Suprapubic skin (tissue), 4 donors: ENCODE data around the gene LGALS7B. TPM values are rescaled to one million over a fixed set of nuclear protein-coding genes. Genes with fewer than 3 reads are reported as not detected.
"Not testable (repeated sequence)": the region's sequence is repeated elsewhere in the genome, so short reads cannot be mapped to it uniquely, and the experiment has no call there.

Experiments used
- DNase-seq, 2 donors: peaks; one replicate each; pipeline ENCODE4 v3.0.0-alpha.2; 2019; ENCODE audit warnings: low spot score in 2 of 2
- H3K27ac ChIP-seq: fragments of 200-600 bp; sonication (generic); one replicate; pipeline ENCODE4 v1.5.1; 2019
- H3K27me3 ChIP-seq: fragments of 200-600 bp; sonication (generic); one replicate; pipeline ENCODE4 v1.5.1; 2019
- H3K36me3 ChIP-seq: fragments of 200-600 bp; sonication (generic); one replicate; pipeline ENCODE4 v1.5.1; 2019
- H3K4me1 ChIP-seq: fragments of 200-600 bp; sonication (generic); one replicate; pipeline ENCODE4 v1.5.1; 2019
- H3K4me3 ChIP-seq: fragments of 200-600 bp; sonication (generic); one replicate; pipeline ENCODE4 v1.5.1; 2019; ENCODE audit warnings: mild to moderate bottlenecking
- H3K9me3 ChIP-seq: fragments of 200-600 bp; sonication (generic); one replicate; pipeline ENCODE4 v1.5.1; 2019
- CTCF ChIP-seq, 2 donors: fragments of 200-600 bp in 1 of 2; fragments of 450-650 bp in 1 of 2; sonication (generic) in 1 of 2; IDR thresholded peaks; one replicate each; pipeline ENCODE4 v1.5.1; 2016 to 2019; ENCODE audit warnings: antibody characterized with exemption in 2 of 2, mild to moderate bottlenecking in 1 of 2, moderate library complexity in 1 of 2
- EP300 ChIP-seq: sonication (generic); formaldehyde crosslinking; IDR thresholded peaks from one replicate; pipeline ENCODE4 v1.6.1; 2017; ENCODE audit warnings: antibody characterized with exemption
- POLR2A ChIP-seq, 2 donors: fragments of 450-650 bp; IDR thresholded peaks; one replicate each; pipeline ENCODE4 v1.6.1; 2017; ENCODE audit warnings: antibody characterized with exemption in 2 of 2, mild to moderate bottlenecking in 2 of 2, moderate library complexity in 2 of 2
- POLR2AphosphoS5 ChIP-seq, 3 donors: sonication (generic); formaldehyde crosslinking; IDR thresholded peaks; one replicate each; pipeline ENCODE4 v1.6.1; 2017; ENCODE audit warnings: antibody characterized with exemption in 3 of 3
- WGBS: methylation state at CpG from one replicate; pipeline ENCODE4 v1.1.5; 2018; 5-methylcytosine and 5-hydroxymethylcytosine counted together
- total RNA-seq, 4 donors: library from RNA; depleted of rRNA; stranded (reverse); fragments of >200 nt; gene quantifications; one replicate each; pipeline ENCODE4 v1.1.0, GENCODE V29; 2016

Gene LGALS7B
- total RNA-seq, 4 donors from 2014 or later: 1,712 to 6,564 (median 4,773) TPM

- no peaks in the 10 kb centered on the region for H3K9me3 ChIP-seq
These were observed 4.8 kb upstream of the LGALS7B start for GRCh38 chr19:38784224-38784623.

GRCh38 chr19:38785187-38785699 is 3.8 kb upstream of the LGALS7B start:
- no peak overlapping the region for H3K27ac ChIP-seq
- TF ChIP-seq CTCF (IDR thresholded peaks at IDR 0.05): no peak
- no peak for TF ChIP-seq POLR2A (IDR thresholded peaks at IDR 0.05)
- TF ChIP-seq POLR2AphosphoS5 (IDR thresholded peaks at IDR 0.05): no peak
- no peak for TF ChIP-seq EP300
- no peak overlapping the region for H3K4me3 ChIP-seq
- no peaks in the 10 kb centered on the region for H3K27me3 ChIP-seq
- DNase-seq: no peak
- no peaks in the 10 kb centered on the region for H3K9me3 ChIP-seq
- H3K4me1 ChIP-seq: peaks cover 13% of the 10 kb centered on the region
- no peaks in the 10 kb centered on the region for H3K36me3 ChIP-seq
- 100% methylated on average over 7 of the region's 7 CpGs for WGBS

More at GRCh38 chr19:38784224-38784623, 4.8 kb upstream of the LGALS7B start:
- H3K4me1 ChIP-seq: peaks cover 13% of the 10 kb centered on the region
- no peaks in the 10 kb centered on the region for H3K36me3 ChIP-seq
- no peak for TF ChIP-seq EP300
- TF ChIP-seq CTCF (IDR thresholded peaks at IDR 0.05): no peak
- TF ChIP-seq POLR2AphosphoS5 (IDR thresholded peaks at IDR 0.05): no peak
- no peak for TF ChIP-seq POLR2A (IDR thresholded peaks at IDR 0.05)
- H3K27me3 ChIP-seq: no peaks in the 10 kb centered on the region
- no peak overlapping the region for H3K4me3 ChIP-seq
- H3K27ac ChIP-seq: no peak overlapping the region
- DNase-seq: no peak
- 58% methylated on average over 3 of the region's 3 CpGs for WGBS

GRCh38 chr19:38786061-38786460 is 2.9 kb upstream of the LGALS7B start:
- not testable (repeated sequence) for H3K9me3 ChIP-seq, H3K4me3 ChIP-seq, DNase-seq, H3K27ac ChIP-seq, H3K27me3 ChIP-seq, H3K36me3 ChIP-seq
- whole genome bisulfite sequencing: 74% methylated on average over 3 of the region's 3 CpGs
- H3K4me1 ChIP-seq: peaks cover 13% of the 10 kb centered on the region

- DNase-seq: no peak
- H3K9me3 ChIP-seq: no peaks in the 10 kb centered on the region
- H3K4me1 ChIP-seq: peaks cover 13% of the 10 kb centered on the region
- H3K4me3 ChIP-seq: no peak overlapping the region
- TF ChIP-seq CTCF (IDR thresholded peaks at IDR 0.05) (no peak), POLR2A (IDR thresholded peaks at IDR 0.05) (no peak), EP300 (no peak), POLR2AphosphoS5 (IDR thresholded peaks at IDR 0.05) (no peak)
- peak overlapping the region; percentile 77 for H3K27ac ChIP-seq
- no peaks in the 10 kb centered on the region for H3K36me3 ChIP-seq
- 56% methylated on average over 11 of the region's 11 CpGs for whole genome bisulfite sequencing
- no peaks in the 10 kb centered on the region for H3K27me3 ChIP-seq
These were observed 2.3 kb upstream of the LGALS7B start for GRCh38 chr19:38786572-38787265.

- not testable (repeated sequence) for DNase-seq, H3K9me3 ChIP-seq, H3K36me3 ChIP-seq, H3K27me3 ChIP-seq
- Histone ChIP-seq H3K4me3 (peak overlapping the region; percentile 34), H3K27ac (peak overlapping the region; percentile 74), H3K4me1 (peaks cover 30% of the 10 kb centered on the region)
- WGBS: no CpG with 5 or more reads among the region's 49 CpGs
These were observed 1.8 kb downstream of the LGALS7B start for GRCh38 chr19:38790507-38791403.

GRCh38 chr19:38791451-38792064 is 2.6 kb downstream of the LGALS7B start:
- H3K4me1 ChIP-seq: peaks cover 27% of the 10 kb centered on the region
- H3K4me3 ChIP-seq, H3K9me3 ChIP-seq, H3K27ac ChIP-seq, DNase-seq, H3K27me3 ChIP-seq, H3K36me3 ChIP-seq: not testable (repeated sequence)
- WGBS: no CpG with 5 or more reads among the region's 40 CpGs
